BE2C (cell line): Measurements from ENCODE around the gene HS2ST1.

Experiments used
- DNase-seq: peaks from one replicate; pipeline ENCODE4 v3.0.0-alpha.2; 2020
- H3K27me3 ChIP-seq: fragments of 250-450 bp; sonication (Bioruptor Pico); 2 replicates; pipeline ENCODE4 v1.5.1; 2020; ENCODE audit warnings: mild to moderate bottlenecking
- H3K36me3 ChIP-seq: fragments of 250-450 bp; sonication (Bioruptor Pico); 2 replicates; pipeline ENCODE4 v1.5.1; 2020; ENCODE audit warnings: mild to moderate bottlenecking
- H3K4me1 ChIP-seq: fragments of 250-450 bp; sonication (Bioruptor Pico); 2 replicates; pipeline ENCODE4 v1.5.1; 2020
- H3K4me3 ChIP-seq: 2 replicates; pipeline ENCODE4 v1.5.1; 2011; ENCODE audit warnings: low read depth, low read length
- H3K9me3 ChIP-seq: fragments of 250-450 bp; sonication (Bioruptor Pico); 2 replicates; pipeline ENCODE4 v1.5.1; 2020
- TF ChIP-seq, protein P1 (sequence below): IDR thresholded peaks from 2 replicates; pipeline ENCODE4 v1.5.1; 2012; ENCODE audit warnings: mild to moderate bottlenecking, low read depth, low read length

Gene HS2ST1

DNA sequence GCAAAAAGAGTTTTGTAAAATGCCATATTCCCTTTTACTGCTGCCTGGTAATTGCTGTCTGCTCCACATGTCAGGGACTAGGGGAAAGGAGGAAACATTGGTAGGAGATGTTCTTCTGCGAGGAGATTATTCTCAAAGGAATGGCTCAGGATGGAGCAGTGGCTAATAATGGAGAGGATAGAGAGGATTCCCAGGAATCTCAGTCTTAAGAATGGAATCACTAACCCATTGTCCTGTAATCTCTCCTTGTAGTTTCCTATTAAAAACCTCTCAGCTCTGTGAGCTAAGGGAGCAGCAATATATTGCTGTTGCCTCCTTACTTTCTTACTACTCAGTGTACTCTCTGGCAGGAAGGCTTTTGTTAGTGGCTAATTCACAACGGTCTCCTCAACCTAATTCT, 175.4 kb downstream of the HS2ST1 start:
- Histone ChIP-seq H3K4me3 (no peak overlapping the region), H3K27me3 (no peaks in the 10 kb centered on the region), H3K36me3 (no peaks in the 10 kb centered on the region), H3K4me1 (no peaks in the 10 kb centered on the region; the same call in none of the 2 replicates), H3K9me3 (no peaks in the 10 kb centered on the region)
- DNase-seq, result no peak
- TF ChIP-seq, protein P1, sequence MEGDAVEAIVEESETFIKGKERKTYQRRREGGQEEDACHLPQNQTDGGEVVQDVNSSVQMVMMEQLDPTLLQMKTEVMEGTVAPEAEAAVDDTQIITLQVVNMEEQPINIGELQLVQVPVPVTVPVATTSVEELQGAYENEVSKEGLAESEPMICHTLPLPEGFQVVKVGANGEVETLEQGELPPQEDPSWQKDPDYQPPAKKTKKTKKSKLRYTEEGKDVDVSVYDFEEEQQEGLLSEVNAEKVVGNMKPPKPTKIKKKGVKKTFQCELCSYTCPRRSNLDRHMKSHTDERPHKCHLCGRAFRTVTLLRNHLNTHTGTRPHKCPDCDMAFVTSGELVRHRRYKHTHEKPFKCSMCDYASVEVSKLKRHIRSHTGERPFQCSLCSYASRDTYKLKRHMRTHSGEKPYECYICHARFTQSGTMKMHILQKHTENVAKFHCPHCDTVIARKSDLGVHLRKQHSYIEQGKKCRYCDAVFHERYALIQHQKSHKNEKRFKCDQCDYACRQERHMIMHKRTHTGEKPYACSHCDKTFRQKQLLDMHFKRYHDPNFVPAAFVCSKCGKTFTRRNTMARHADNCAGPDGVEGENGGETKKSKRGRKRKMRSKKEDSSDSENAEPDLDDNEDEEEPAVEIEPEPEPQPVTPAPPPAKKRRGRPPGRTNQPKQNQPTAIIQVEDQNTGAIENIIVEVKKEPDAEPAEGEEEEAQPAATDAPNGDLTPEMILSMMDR, result no peak

DNA sequence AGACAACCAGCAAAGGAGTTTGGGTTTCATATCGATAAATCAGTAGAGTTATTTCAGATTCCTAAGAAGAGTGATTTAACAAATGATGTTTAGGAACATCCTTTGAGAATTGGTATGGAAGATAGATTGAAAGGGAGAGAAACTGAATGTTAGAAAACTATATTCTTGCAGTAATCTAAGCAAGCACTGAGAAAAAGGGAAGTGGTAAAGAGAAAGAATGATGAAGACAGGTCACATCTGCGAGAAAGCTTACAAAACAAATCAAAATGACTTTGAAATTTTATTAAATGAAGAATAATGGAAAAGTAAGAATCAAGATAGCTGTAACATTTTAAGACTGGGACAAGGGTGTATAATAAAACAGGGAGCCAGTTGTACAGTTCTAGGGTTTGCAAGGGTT, 177.0 kb downstream of the HS2ST1 start:
- Histone ChIP-seq H3K9me3 (no peaks in the 10 kb centered on the region), H3K36me3 (no peaks in the 10 kb centered on the region), H3K27me3 (no peaks in the 10 kb centered on the region), H3K4me3 (no peak overlapping the region), H3K4me1 (no peaks in the 10 kb centered on the region; the same call in none of the 2 replicates)
- TF ChIP-seq, protein P1, result no peak
- no peak for DNase-seq

DNA sequence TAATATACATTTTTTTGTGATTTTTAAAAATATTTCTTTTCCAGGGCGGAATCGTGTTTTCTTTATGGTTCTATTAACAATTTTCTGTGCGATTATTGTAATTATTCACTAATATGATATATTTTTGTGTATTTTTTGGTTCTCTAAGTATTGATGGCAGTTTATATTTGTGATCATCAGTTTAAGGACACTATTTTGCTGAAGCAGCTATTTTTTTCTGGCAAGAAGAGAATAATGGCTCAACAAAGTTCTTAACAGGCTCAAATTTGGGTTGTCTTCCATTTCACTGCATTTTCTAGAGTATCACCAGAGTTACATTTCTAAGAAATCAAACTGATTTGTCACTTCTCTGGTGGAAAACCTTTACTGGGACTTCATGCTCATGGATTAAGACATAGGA, 178.4 kb downstream of the HS2ST1 start:
- H3K36me3 ChIP-seq, result no peaks in the 10 kb centered on the region
- H3K4me3 ChIP-seq, result no peak overlapping the region
- TF ChIP-seq, protein P1, result no peak
- H3K27me3 ChIP-seq, result no peaks in the 10 kb centered on the region
- DNase-seq, result no peak
- no peaks in the 10 kb centered on the region for H3K9me3 ChIP-seq
- no peaks in the 10 kb centered on the region; the same call in none of the 2 replicates for H3K4me1 ChIP-seq

DNA sequence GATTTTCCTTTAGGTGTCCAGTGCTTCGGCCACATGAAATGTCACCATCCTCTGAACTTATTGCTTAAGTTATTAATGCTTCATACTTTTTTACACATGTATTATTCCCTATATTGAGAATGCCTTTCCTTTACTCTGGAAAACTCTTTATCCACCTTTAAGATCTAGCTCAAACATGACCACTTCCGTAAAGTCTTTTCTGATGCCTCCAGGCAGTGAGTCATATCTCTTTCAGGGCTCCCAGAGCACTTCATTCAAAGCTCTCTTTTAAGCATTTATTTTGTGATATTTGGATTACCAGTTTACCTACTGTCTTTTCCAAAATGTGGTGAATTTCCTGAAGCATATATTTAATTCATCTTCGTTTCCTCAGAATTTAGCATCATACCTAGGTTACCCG, 178.9 kb downstream of the HS2ST1 start:
- H3K27me3 ChIP-seq, result no peaks in the 10 kb centered on the region
- no peak for DNase-seq
- TF ChIP-seq, protein P1, result no peak
- no peak overlapping the region for H3K4me3 ChIP-seq
- H3K36me3 ChIP-seq, result no peaks in the 10 kb centered on the region
- H3K4me1 ChIP-seq, result no peaks in the 10 kb centered on the region; the same call in none of the 2 replicates
- no peaks in the 10 kb centered on the region for H3K9me3 ChIP-seq

DNA sequence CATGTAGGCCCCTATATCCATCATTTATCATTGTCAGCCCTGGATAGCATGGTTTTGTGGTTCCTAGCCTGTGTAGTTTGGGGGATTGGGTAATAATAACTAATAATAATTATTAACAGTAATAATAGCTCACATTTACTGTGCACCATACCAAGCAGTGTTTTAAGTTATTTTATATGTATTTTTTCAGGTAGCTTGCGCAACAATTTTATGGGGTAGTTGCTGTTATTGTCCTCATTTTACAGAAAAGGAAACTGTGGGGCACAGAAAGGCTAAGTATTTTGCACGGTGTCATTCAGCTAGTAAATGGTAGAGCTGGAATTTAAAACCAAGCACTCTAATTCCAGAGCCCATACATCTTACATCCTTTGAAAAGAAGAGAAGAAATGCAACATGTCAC, 179.8 kb downstream of the HS2ST1 start:
- H3K4me3 ChIP-seq, result no peak overlapping the region
- DNase-seq, result no peak
- no peaks in the 10 kb centered on the region for H3K27me3 ChIP-seq
- no peaks in the 10 kb centered on the region; the same call in none of the 2 replicates for H3K4me1 ChIP-seq
- TF ChIP-seq, protein P1, result no peak
- no peaks in the 10 kb centered on the region for H3K36me3 ChIP-seq
- no peaks in the 10 kb centered on the region for H3K9me3 ChIP-seq

DNA sequence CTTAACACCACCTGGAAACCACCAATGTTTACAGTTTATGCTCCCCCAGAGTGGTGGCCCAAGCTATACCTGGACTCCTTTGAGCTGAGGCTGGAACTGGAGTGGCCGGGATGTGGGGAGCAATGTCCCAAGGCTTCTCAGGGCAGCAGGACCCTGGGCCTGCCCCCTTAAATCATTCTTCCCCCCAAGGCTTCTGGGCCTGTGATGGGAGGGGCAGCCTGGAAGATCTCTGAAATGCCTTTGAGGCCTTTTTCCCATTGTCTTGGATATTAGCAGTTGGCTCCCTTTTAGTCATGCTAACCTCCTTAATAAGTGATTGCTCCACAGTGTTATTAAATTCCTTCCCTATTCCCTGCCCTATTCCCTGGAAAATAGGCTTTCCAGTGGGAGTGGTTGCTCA, 185.8 kb downstream of the HS2ST1 start:
- no peaks in the 10 kb centered on the region for H3K4me1 ChIP-seq
- no peaks in the 10 kb centered on the region for H3K27me3 ChIP-seq
- no peaks in the 10 kb centered on the region for H3K9me3 ChIP-seq
- DNase-seq, result no peak
- H3K36me3 ChIP-seq, result no peaks in the 10 kb centered on the region
- no peak overlapping the region for H3K4me3 ChIP-seq
- TF ChIP-seq, protein P1, result no peak
